Muscle of arm (tissue), 12 donors: Measurements from ENCODE around the gene FMN1. TPM values are rescaled to one million over a fixed set of nuclear protein-coding genes. Genes with fewer than 3 reads are reported as not detected.
"Not testable (repeated sequence)": the region's sequence is repeated elsewhere in the genome, so short reads cannot be mapped to it uniquely, and the experiment has no call there.

Experiments used
- DNase-seq: peaks from one replicate; pipeline ENCODE4 v3.0.0-alpha.2; 2013
- polyA plus RNA-seq, 12 donors: library from polyadenylated mRNA; unstranded; fragments of 120-200 nt; gene quantifications; one replicate each; pipeline ENCODE4 v1.2.1, GENCODE V29; 2013; ENCODE audit not compliant: insufficient read length in 12 of 12

The FMN1 gene
- polyA plus RNA-seq, 12 donors = 1.2 to 4.2 (median 2.2) TPM; not detected in 1

- DNase-seq = no peak
Observed at GRCh38 chr15:32967521-32967920, 227.0 kb downstream of the FMN1 start.

- DNase-seq = no peak
Observed at GRCh38 chr15:32966512-32966911, 228.0 kb downstream of the FMN1 start.

- DNase-seq = no peak
Observed at GRCh38 chr15:32965897-32966296, 228.6 kb downstream of the FMN1 start.

GRCh38 chr15:32959077-32959476 is 235.4 kb downstream of the FMN1 start:
- no peak for DNase-seq

GRCh38 chr15:32957219-32957618 is 237.3 kb downstream of the FMN1 start:
- no peak for DNase-seq

GRCh38 chr15:32956711-32957110 is 237.8 kb downstream of the FMN1 start:
- no peak for DNase-seq

- DNase-seq = peak; percentile 59
Observed at GRCh38 chr15:32956006-32956405, 238.5 kb downstream of the FMN1 start.

GRCh38 chr15:32953533-32953910 is 241.0 kb downstream of the FMN1 start:
- no peak for DNase-seq

GRCh38 chr15:32952901-32953532 is 241.5 kb downstream of the FMN1 start:
- DNase-seq = peak; percentile 58

GRCh38 chr15:32951736-32952464 is 242.6 kb downstream of the FMN1 start:
- DNase-seq = no peak

- DNase-seq = not testable (repeated sequence)
Observed at GRCh38 chr15:32950051-32950450, 244.5 kb downstream of the FMN1 start.

GRCh38 chr15:32946210-32946609 is 248.3 kb downstream of the FMN1 start:
- no peak for DNase-seq

- no peak for DNase-seq
Observed at GRCh38 chr15:32944431-32944830, 250.1 kb downstream of the FMN1 start.

GRCh38 chr15:32943711-32944110 is 250.8 kb downstream of the FMN1 start:
- no peak for DNase-seq

GRCh38 chr15:32942401-32942841 is 252.1 kb downstream of the FMN1 start:
- DNase-seq = no peak

- DNase-seq = no peak
Observed at GRCh38 chr15:32941823-32942222, 252.7 kb downstream of the FMN1 start.

GRCh38 chr15:32936976-32937375 is 257.5 kb downstream of the FMN1 start:
- no peak for DNase-seq

- no peak for DNase-seq
Observed at GRCh38 chr15:32936283-32936918, 258.1 kb downstream of the FMN1 start.

- no peak for DNase-seq
Observed at GRCh38 chr15:32935139-32935538, 259.4 kb downstream of the FMN1 start.

GRCh38 chr15:32933236-32933635 is 261.3 kb downstream of the FMN1 start:
- no peak for DNase-seq

GRCh38 chr15:32928876-32929275 is 265.6 kb downstream of the FMN1 start:
- no peak for DNase-seq

- DNase-seq = no peak
Observed at GRCh38 chr15:32927124-32927523, 267.4 kb downstream of the FMN1 start.

- no peak for DNase-seq
Observed at GRCh38 chr15:32923176-32923575, 271.3 kb downstream of the FMN1 start.
